Immature natural killer cell (primary cell): ENCODE results near the gene AVPI1. TPM values are rescaled to one million over a fixed set of nuclear protein-coding genes. Genes with fewer than 3 reads are reported as not detected.
"Not testable (repeated sequence)": the region's sequence is repeated elsewhere in the genome, so short reads cannot be mapped to it uniquely, and the experiment has no call there.

Experiments
- DNase-seq, 3 donors: peaks; one replicate each; pipeline ENCODE4 v3.0.0; 2022; ENCODE audit warnings: mixed read lengths in 1 of 3
- H3K27ac Mint-ChIP-seq, 6 donors: one replicate each; pipeline ENCODE4 v1.8.0; 2020; ENCODE audit warnings: mixed read lengths in 6 of 6, mild to moderate bottlenecking in 5 of 6, inconsistent platforms in 4 of 6, moderate library complexity in 3 of 6
- H3K27me3 Mint-ChIP-seq, 3 donors: one replicate each; pipeline ENCODE4 v1.8.0; 2020 to 2021; ENCODE audit warnings: low read depth in 3 of 3, mild to moderate bottlenecking in 3 of 3, mixed read lengths in 3 of 3, moderate library complexity in 3 of 3, inconsistent platforms in 1 of 3
- H3K36me3 Mint-ChIP-seq, 3 donors: one replicate each; pipeline ENCODE4 v1.8.0; 2020; ENCODE audit warnings: mixed read lengths in 3 of 3, inconsistent platforms in 2 of 3, mild to moderate bottlenecking in 2 of 3
- H3K4me1 Mint-ChIP-seq, 2 donors: one replicate each; pipeline ENCODE4 v1.8.0; 2020; ENCODE audit warnings: inconsistent platforms in 2 of 2, mild to moderate bottlenecking in 2 of 2, mixed read lengths in 2 of 2, moderate library complexity in 1 of 2
- H3K4me3 Mint-ChIP-seq, 5 donors: one replicate each; pipeline ENCODE4 v1.8.0; 2020; ENCODE audit warnings: mild to moderate bottlenecking in 5 of 5, mixed read lengths in 5 of 5, inconsistent platforms in 3 of 5, moderate library complexity in 3 of 5
- H3K9me3 Mint-ChIP-seq, 6 donors: one replicate each; pipeline ENCODE4 v1.8.0; 2020; ENCODE audit warnings: mild to moderate bottlenecking in 6 of 6, mixed read lengths in 6 of 6, inconsistent platforms in 4 of 6, moderate library complexity in 3 of 6
- polyA plus RNA-seq, 3 donors: library from polyadenylated mRNA; unstranded; fragments of 300-500 nt; fragmentation: Illumina TruSeq; gene quantifications; one replicate each; pipeline ENCODE4 v1.2.3, GENCODE V29; 2021

AVPI1 gene
- polyA plus RNA-seq, 3 donors from 2014 or later, result 3.0 to 14.1 (median 4.4) TPM

- Mint-ChIP-seq H3K4me1 (peaks cover 36 to 49% of the 10 kb centered on the region in 2 donors), H3K27me3 (peaks cover 3 to 5% (median 4%) of the 10 kb centered on the region in 3 donors), H3K9me3 (no peaks in the 10 kb centered on the region), H3K4me3 (no peak overlapping the region), H3K27ac (peak overlapping the region; percentile 61 to 96 (median 84)), H3K36me3 (peaks cover 17 to 32% (median 23%) of the 10 kb centered on the region in 3 donors)
- DNase-seq, result no peak
Observed at GRCh38 chr10:97650726-97651125, 36.3 kb downstream of the AVPI1 start.

- DNase-seq, H3K27me3 Mint-ChIP-seq, H3K9me3 Mint-ChIP-seq: not testable (repeated sequence)
- H3K4me1 Mint-ChIP-seq, result peaks cover 37 to 49% of the 10 kb centered on the region in 2 donors
- peak overlapping the region; percentile 78 to 84 (median 82) for H3K4me3 Mint-ChIP-seq
- peaks cover 14 to 42% (median 28%) of the 10 kb centered on the region in 3 donors for H3K36me3 Mint-ChIP-seq
- peak overlapping the region; percentile 96 to 99 (median 98) for H3K27ac Mint-ChIP-seq
Observed at GRCh38 chr10:97649405-97649750, 37.7 kb downstream of the AVPI1 start.

- peaks cover 3 to 5% (median 4%) of the 10 kb centered on the region in 3 donors for H3K27me3 Mint-ChIP-seq
- DNase-seq, result peak; percentile 81 to 82 (median 82)
- peak overlapping the region; percentile 96 to 99 (median 98) for H3K27ac Mint-ChIP-seq
- H3K9me3 Mint-ChIP-seq, result no peaks in the 10 kb centered on the region
- H3K4me3 Mint-ChIP-seq, result peak overlapping the region; percentile 78 to 84 (median 82)
- H3K36me3 Mint-ChIP-seq, result peaks cover 14 to 38% (median 29%) of the 10 kb centered on the region in 3 donors
- peaks cover 35 to 49% of the 10 kb centered on the region in 2 donors for H3K4me1 Mint-ChIP-seq
Observed at GRCh38 chr10:97648562-97649404, 38.3 kb downstream of the AVPI1 start.

- no peak for DNase-seq
- Mint-ChIP-seq H3K36me3 (peaks cover 4 to 34% (median 20%) of the 10 kb centered on the region in 3 donors), H3K9me3 (no peaks in the 10 kb centered on the region), H3K4me1 (peaks cover 45 to 55% of the 10 kb centered on the region in 2 donors), H3K27me3 (peaks cover 3 to 5% (median 4%) of the 10 kb centered on the region in 3 donors), H3K27ac (peak overlapping the region; percentile 91 to 99 (median 97)), H3K4me3 (peak overlapping the region in 3 of 5 donors; percentile 9 to 70 (median 22))
Observed at GRCh38 chr10:97647556-97647955, 39.5 kb downstream of the AVPI1 start.

- Mint-ChIP-seq H3K36me3 (peaks cover 4 to 24% (median 14%) of the 10 kb centered on the region in 3 donors), H3K27ac (peak overlapping the region in 4 of 6 donors; percentile 17 to 57 (median 45)), H3K4me3 (no peak overlapping the region), H3K9me3 (no peaks in the 10 kb centered on the region), H3K4me1 (peaks cover 54 to 63% of the 10 kb centered on the region in 2 donors), H3K27me3 (peaks cover 8 to 11% (median 9%) of the 10 kb centered on the region in 3 donors)
- DNase-seq, result no peak
Observed at GRCh38 chr10:97644936-97645335, 42.1 kb downstream of the AVPI1 start.

GRCh38 chr10:97643441-97643985 lies 43.5 kb downstream of the AVPI1 start:
- peak overlapping the region; percentile 54 to 99 (median 77) for H3K4me3 Mint-ChIP-seq
- DNase-seq, result no peak
- H3K36me3 Mint-ChIP-seq, result peaks cover 4 to 24% (median 14%) of the 10 kb centered on the region in 3 donors
- peaks cover 4 to 6% (median 5%) of the 10 kb centered on the region in 3 donors for H3K27me3 Mint-ChIP-seq
- peak overlapping the region; percentile 13 to 71 (median 24) for H3K27ac Mint-ChIP-seq
- no peaks in the 10 kb centered on the region for H3K9me3 Mint-ChIP-seq
- peaks cover 42 to 50% of the 10 kb centered on the region in 2 donors for H3K4me1 Mint-ChIP-seq

GRCh38 chr10:97642471-97643159 lies 44.4 kb downstream of the AVPI1 start:
- H3K27me3 Mint-ChIP-seq, DNase-seq, H3K9me3 Mint-ChIP-seq: not testable (repeated sequence)
- peaks cover 34 to 41% of the 10 kb centered on the region in 2 donors for H3K4me1 Mint-ChIP-seq
- peak overlapping the region; percentile 54 to 99 (median 99) for H3K4me3 Mint-ChIP-seq
- H3K27ac Mint-ChIP-seq, result peak overlapping the region; percentile 14 to 97 (median 42)
- H3K36me3 Mint-ChIP-seq, result peaks cover 3 to 23% (median 13%) of the 10 kb centered on the region in 3 donors

- peak overlapping the region; percentile 87 to 97 (median 96) for H3K27ac Mint-ChIP-seq
- peaks cover 4 to 6% (median 5%) of the 10 kb centered on the region in 3 donors for H3K27me3 Mint-ChIP-seq
- no peaks in the 10 kb centered on the region for H3K9me3 Mint-ChIP-seq
- peak overlapping the region; percentile 97 to 99 (median 99) for H3K4me3 Mint-ChIP-seq
- H3K4me1 Mint-ChIP-seq, result peaks cover 28 to 32% of the 10 kb centered on the region in 2 donors
- peak; percentile 11 to 16 (median 14) for DNase-seq
- peaks cover 0 to 20% (median 9%) of the 10 kb centered on the region in 3 donors for H3K36me3 Mint-ChIP-seq
Observed at GRCh38 chr10:97640868-97641811, 45.9 kb downstream of the AVPI1 start.

GRCh38 chr10:97640174-97640867 lies 46.7 kb downstream of the AVPI1 start, which contains the start of gene PI4K2A:
TSS of gene PI4K2A (plus strand) at chr10:97640671. CDS start at chr10:97640743, 72 bp downstream.
- peak within 1 kb of the TSS; percentile 87 to 97 (median 96) for H3K27ac Mint-ChIP-seq
- peak within 1 kb of the TSS; percentile 97 to 99 (median 99) for H3K4me3 Mint-ChIP-seq
- H3K27me3 Mint-ChIP-seq, result peaks cover 4 to 6% (median 5%) of the 10 kb centered on the region in 3 donors
- H3K36me3 Mint-ChIP-seq, result peaks cover 0 to 16% (median 9%) of the 10 kb centered on the region in 3 donors
- no peaks in the 10 kb centered on the region for H3K9me3 Mint-ChIP-seq
- peaks cover 28 to 32% of the 10 kb centered on the region in 2 donors for H3K4me1 Mint-ChIP-seq
- peak; percentile 99 for DNase-seq

- H3K36me3 Mint-ChIP-seq, H3K9me3 Mint-ChIP-seq, H3K27me3 Mint-ChIP-seq, H3K4me3 Mint-ChIP-seq, DNase-seq: not testable (repeated sequence)
- H3K27ac Mint-ChIP-seq, result peak overlapping the region in 1 of 6 donors; percentile 35
- peaks cover 27 to 33% of the 10 kb centered on the region in 2 donors for H3K4me1 Mint-ChIP-seq
Observed at GRCh38 chr10:97639090-97639489, 48.0 kb downstream of the AVPI1 start.

GRCh38 chr10:97635577-97635976 lies 51.5 kb downstream of the AVPI1 start:
- H3K4me3 Mint-ChIP-seq, result no peak overlapping the region
- no peaks in the 10 kb centered on the region for H3K36me3 Mint-ChIP-seq
- H3K27ac Mint-ChIP-seq, result no peak overlapping the region
- peaks cover 17 to 25% of the 10 kb centered on the region in 2 donors for H3K4me1 Mint-ChIP-seq
- DNase-seq, result no peak
- peaks cover 13 to 15% (median 15%) of the 10 kb centered on the region in 3 donors for H3K27me3 Mint-ChIP-seq
- H3K9me3 Mint-ChIP-seq, result no peaks in the 10 kb centered on the region

- Mint-ChIP-seq H3K36me3 (peaks cover 0 to 4% (median 0%) of the 10 kb centered on the region in 3 donors), H3K27me3 (peaks cover 8 to 12% (median 11%) of the 10 kb centered on the region in 3 donors), H3K4me3 (peak overlapping the region; percentile 95 to 100 (median 95)), H3K27ac (peak overlapping the region in 3 of 6 donors; percentile 26 to 92 (median 85)), H3K9me3 (no peaks in the 10 kb centered on the region), H3K4me1 (peaks cover 13 to 17% of the 10 kb centered on the region in 2 donors)
- peak in 2 of 3 donors; percentile 11 to 18 for DNase-seq
Observed at GRCh38 chr10:97633921-97634320, 53.1 kb downstream of the AVPI1 start.
